Psoas muscle (tissue), 8 donors: ENCODE measurements around the gene ABCB1. TPM values are rescaled to one million over a fixed set of nuclear protein-coding genes. Genes with fewer than 3 reads are reported as not detected.
"Not testable (repeated sequence)": the region's sequence is repeated elsewhere in the genome, so short reads cannot be mapped to it uniquely, and the experiment has no call there.

Experiments used
- ATAC-seq, 4 donors: fragments of 200-7000 bp; cut with Tn5 transposase; one replicate each; pipeline ENCODE4 v1.9.1; 2020; ENCODE audit warnings: moderate library complexity in 3 of 4, mild to moderate bottlenecking in 2 of 4
- DNase-seq, 2 donors: peaks; one replicate each; pipeline ENCODE4 v3.0.0-alpha.2; 2020
- H3K27ac ChIP-seq: fragments of 200-600 bp; one replicate; pipeline ENCODE4 v1.8.0; 2022
- H3K27me3 ChIP-seq, 3 donors: fragments of 200-600 bp in 1 of 3; one replicate each; pipeline versions ENCODE4 v1.6.1 to v1.8.0; 2013 to 2022; ENCODE audit warnings: low read length in 2 of 3, mild to moderate bottlenecking in 2 of 3, moderate library complexity in 1 of 3; ENCODE audit not compliant: insufficient read depth in 3 of 3
- H3K36me3 ChIP-seq, 2 donors: fragments of 200-600 bp in 1 of 2; one replicate each; pipeline versions ENCODE4 v1.6.1 to v1.8.0; 2013 to 2022; ENCODE audit warnings: low read depth in 1 of 2, mild to moderate bottlenecking in 1 of 2, moderate library complexity in 1 of 2; ENCODE audit not compliant: insufficient read depth in 1 of 2
- H3K4me1 ChIP-seq: fragments of 200-600 bp; one replicate; pipeline ENCODE4 v1.8.0; 2022
- H3K4me3 ChIP-seq: fragments of 200-600 bp; one replicate; pipeline ENCODE4 v1.8.0; 2022; ENCODE audit warnings: mild to moderate bottlenecking
- H3K9me3 ChIP-seq: fragments of 200-600 bp; one replicate; pipeline ENCODE4 v1.8.0; 2022
- CTCF ChIP-seq: fragments of 200-600 bp; IDR thresholded peaks from one replicate; pipeline ENCODE4 v1.8.0; 2022; ENCODE audit warnings: antibody characterized with exemption
- WGBS, 3 donors: extraction: QIAGEN DNeasy Blood & Tissue Kit; methylation state at CpG; one replicate each; pipeline versions ENCODE4 v1.1.6 to v1.1.7; 2013; 5-methylcytosine and 5-hydroxymethylcytosine counted together
- intact Hi-C, 2 donors: fragments of 100-400 bp; cut with DNase I; formaldehyde crosslinking; loops; one replicate each; pipeline versions ENCODE4 v1.11.0 to v1.14.2; 2022
- polyA plus RNA-seq, 3 donors: library from polyadenylated mRNA; stranded (reverse); fragments of 200-250 nt; gene quantifications; one replicate each; pipeline ENCODE4 v1.2.3, GENCODE V29; 2013
- total RNA-seq, 4 donors: library from RNA; stranded (reverse); fragmentation: NEBNext Ultra II Directional in 2 of 4; extraction: Animal tissue kit (Norgen Biotek cat#: 25700) in 2 of 4; gene quantifications; one replicate each; pipeline versions ENCODE4 v1.2.1 to v1.2.4, GENCODE V29; 2021 to 2023
- donor health status: healthy with polysubstance abuse.
- donor health status: DM: no; HTN: no; CAD: no; lungs with moderate emphysema.
- donor health status: Bipolar disorder and iron deficiency.
- donor health status: healthy.
- donor health status: DM: yes; HTN: yes; CAD: no.
- donor health status: DM: no; HTN: no; CAD: no.
- donor health status: DM: no; HTN: no; CAD: no.
- donor health status: DM: yes; HTN: yes; CAD: no.

ABCB1 gene
- total and polyA plus RNA-seq, 7 donors, result 0.09 to 2.4 (median 0.59) TPM

GRCh38 chr7:87471473-87471872 is 129.2 kb downstream of the ABCB1 start:
- Histone ChIP-seq H3K27me3 (no peaks in the 10 kb centered on the region), H3K36me3 (no peaks in the 10 kb centered on the region), H3K27ac (no peak overlapping the region), H3K4me3 (no peak overlapping the region), H3K4me1 (peaks cover 16% of the 10 kb centered on the region), H3K9me3 (no peaks in the 10 kb centered on the region)
- TF ChIP-seq CTCF, result no peak
- intact Hi-C loops, result no loop called here
- WGBS, 3 donors, result 80 to 84% (median 80%) methylated on average over 2 of the region's 2 CpGs
- no peak for DNase-seq
- no peak for ATAC-seq

DNA sequence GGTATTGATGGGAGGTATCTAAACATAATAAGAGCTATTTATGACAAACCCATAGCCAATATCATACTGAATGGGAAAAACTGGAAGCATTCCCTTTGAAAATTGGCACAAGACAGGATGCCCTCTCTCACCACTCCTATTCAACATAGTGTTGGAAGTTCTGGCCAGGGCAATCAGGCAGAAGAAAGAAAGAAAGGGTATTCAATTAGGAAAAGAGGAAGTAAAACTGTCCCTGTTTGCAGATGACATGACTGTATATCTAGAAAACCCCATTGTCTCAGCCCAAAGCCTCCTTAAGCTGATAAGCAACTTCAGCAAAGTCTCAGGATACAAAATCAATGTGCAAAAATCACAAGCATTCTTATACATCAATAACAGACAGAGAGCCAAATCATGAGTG is 131.5 kb downstream of the ABCB1 start:
- intact Hi-C loops, ATAC-seq: not testable (repeated sequence)

GRCh38 chr7:87465534-87465880 is 135.2 kb downstream of the ABCB1 start:
- H3K36me3 ChIP-seq, H3K27me3 ChIP-seq, H3K9me3 ChIP-seq, ATAC-seq, H3K4me3 ChIP-seq, H3K27ac ChIP-seq, DNase-seq, intact Hi-C loops: not testable (repeated sequence)
- H3K4me1 ChIP-seq, result peaks cover 11% of the 10 kb centered on the region
- 88 to 92% (median 91%) methylated on average over 7 of the region's 7 CpGs for WGBS, 3 donors

More for the DNA sequence above, 131.5 kb downstream of the ABCB1 start:
- H3K9me3 ChIP-seq, DNase-seq, H3K27ac ChIP-seq, H3K4me3 ChIP-seq, H3K36me3 ChIP-seq, H3K27me3 ChIP-seq: not testable (repeated sequence)
- peaks cover 23% of the 10 kb centered on the region for H3K4me1 ChIP-seq

- ATAC-seq, result peak in 1 of 4 donors; percentile 55
- peaks cover 11% of the 10 kb centered on the region for H3K4me1 ChIP-seq
- peak overlapping the region; percentile 25 for H3K4me3 ChIP-seq
- H3K27ac ChIP-seq, result peak overlapping the region; percentile 30
- H3K9me3 ChIP-seq, H3K36me3 ChIP-seq, intact Hi-C loops, H3K27me3 ChIP-seq, DNase-seq: not testable (repeated sequence)
- WGBS, 3 donors, result 51 to 71% (median 54%) methylated on average over 16 of the region's 16 CpGs
These were observed 135.7 kb downstream of the ABCB1 start for GRCh38 chr7:87464830-87465533.

DNA sequence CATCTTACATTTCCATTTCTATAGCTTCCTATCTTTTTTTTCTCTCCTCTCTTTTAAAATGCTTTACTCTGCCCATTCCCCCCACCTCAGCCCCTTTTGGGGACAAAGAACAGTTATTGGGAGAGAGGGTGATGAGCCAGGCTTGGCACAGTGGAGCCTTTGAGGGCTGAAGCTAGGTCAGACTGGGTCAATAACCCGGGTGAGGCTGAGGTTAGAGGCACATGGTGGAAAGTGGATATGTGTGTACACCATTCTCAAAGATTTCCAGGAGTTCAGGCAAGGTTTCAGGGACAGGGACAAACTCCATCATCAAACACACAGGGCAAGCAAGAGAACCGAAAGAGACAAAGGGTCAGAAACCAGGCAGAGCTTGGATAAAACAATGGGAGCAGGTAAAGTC is 136.7 kb downstream of the ABCB1 start:
- Histone ChIP-seq H3K4me3 (no peak overlapping the region), H3K4me1 (peaks cover 11% of the 10 kb centered on the region), H3K27ac (no peak overlapping the region), H3K9me3 (no peaks in the 10 kb centered on the region), H3K36me3 (no peaks in the 10 kb centered on the region), H3K27me3 (no peaks in the 10 kb centered on the region)
- 25 to 39% (median 25%) methylated on average over 2 of the region's 2 CpGs for WGBS, 3 donors
- no peak for DNase-seq
- intact Hi-C loops, result no loop called here
- peak in 3 of 4 donors; percentile 64 to 88 (median 76) for ATAC-seq
- no peak for TF ChIP-seq CTCF

GRCh38 chr7:87460444-87460843 is 140.2 kb downstream of the ABCB1 start:
- H3K27me3 ChIP-seq, H3K27ac ChIP-seq, H3K36me3 ChIP-seq, H3K4me3 ChIP-seq, H3K9me3 ChIP-seq, DNase-seq, intact Hi-C loops, ATAC-seq: not testable (repeated sequence)
- 93 to 95% (median 95%) methylated on average over 3 of the region's 3 CpGs for WGBS, 3 donors
- H3K4me1 ChIP-seq, result peaks cover 20% of the 10 kb centered on the region

- TF ChIP-seq CTCF, result no peak
These were observed 140.7 kb downstream of the ABCB1 start for GRCh38 chr7:87459941-87460340.

More at GRCh38 chr7:87459941-87460340, 140.7 kb downstream of the ABCB1 start:
- H3K36me3 ChIP-seq, result no peaks in the 10 kb centered on the region
- WGBS, 3 donors, result 84 to 89% (median 87%) methylated on average over 2 of the region's 2 CpGs
- H3K9me3 ChIP-seq, result no peaks in the 10 kb centered on the region
- H3K27me3 ChIP-seq, result no peaks in the 10 kb centered on the region
- intact Hi-C loops, result no loop called here
- H3K4me3 ChIP-seq, result no peak overlapping the region
- DNase-seq (no peak), ATAC-seq (no peak)
- peaks cover 20% of the 10 kb centered on the region for H3K4me1 ChIP-seq
- H3K27ac ChIP-seq, result no peak overlapping the region
